ENCODE results near the gene PLEKHA7. TPM values are rescaled to one million over a fixed set of nuclear protein-coding genes. Genes with fewer than 3 reads are reported as not detected.

PLEKHA7 gene
- total and polyA plus RNA-seq, 2 of the 13 experiments (the other 11 are each of a cell fraction or from before 2014, with no cell fraction given): 17.5 to 18.7 TPM

- TF ChIP-seq ZNF597 (CRISPR knock-in tag; IDR thresholded peaks at IDR 0.05) (no peak), ZNF280B (CRISPR knock-in tag; IDR thresholded peaks at IDR 0.05; ENCODE audit: borderline replicate concordance) (no peak), BRD4 (CRISPR knock-in tag; IDR thresholded peaks at IDR 0.05) (no peak), ZFP90 (CRISPR knock-in tag; IDR thresholded peaks at IDR 0.05; ENCODE audit: borderline replicate concordance) (no peak), ZNF382 (CRISPR knock-in tag; IDR thresholded peaks at IDR 0.05; ENCODE audit: borderline replicate concordance) (no peak), AGO2 (optimal IDR thresholded peaks at IDR 0.05; ENCODE audit: low read depth, low read length) (no peak), PRDM10 (CRISPR knock-in tag; IDR thresholded peaks at IDR 0.05; ENCODE audit: low read depth) (no peak), MXI1 (IDR thresholded peaks at IDR 0.05; ENCODE audit: borderline replicate concordance, low read depth, low read length) (no peak), ATM (IDR thresholded peaks at IDR 0.05; ENCODE audit: borderline replicate concordance) (no peak)
Observed at GRCh38 chr11:16764888-16765287, 249.3 kb downstream of the PLEKHA7 start (continued).
